NCI-H128 (cell line): ENCODE results near the gene NVL.
"Not testable (repeated sequence)": the region's sequence is repeated elsewhere in the genome, so short reads cannot be mapped to it uniquely, and the experiment has no call there.

ENCODE experiments used
- DNase-seq: peaks from one replicate; lab custom pipeline; 2025; ENCODE audit not compliant: unreplicated experiment; lab: John Stamatoyannopoulos, UW

Gene NVL

GRCh38 chr1:224329842-224330753 lies at the start of gene NVL:
Gene NVL (minus strand): TSS chr1:224330172. CDS start chr1:224330127, 45 bp downstream.
- peak; percentile 91 for DNase-seq

- no peak for DNase-seq
Measured at GRCh38 chr1:224378855-224379631, 49.1 kb upstream of the NVL start.

GRCh38 chr1:224377676-224378006 lies 47.7 kb upstream of the NVL start:
- no peak for DNase-seq

- no peak for DNase-seq
Measured at GRCh38 chr1:224375059-224375458, 45.1 kb upstream of the NVL start.

DNA sequence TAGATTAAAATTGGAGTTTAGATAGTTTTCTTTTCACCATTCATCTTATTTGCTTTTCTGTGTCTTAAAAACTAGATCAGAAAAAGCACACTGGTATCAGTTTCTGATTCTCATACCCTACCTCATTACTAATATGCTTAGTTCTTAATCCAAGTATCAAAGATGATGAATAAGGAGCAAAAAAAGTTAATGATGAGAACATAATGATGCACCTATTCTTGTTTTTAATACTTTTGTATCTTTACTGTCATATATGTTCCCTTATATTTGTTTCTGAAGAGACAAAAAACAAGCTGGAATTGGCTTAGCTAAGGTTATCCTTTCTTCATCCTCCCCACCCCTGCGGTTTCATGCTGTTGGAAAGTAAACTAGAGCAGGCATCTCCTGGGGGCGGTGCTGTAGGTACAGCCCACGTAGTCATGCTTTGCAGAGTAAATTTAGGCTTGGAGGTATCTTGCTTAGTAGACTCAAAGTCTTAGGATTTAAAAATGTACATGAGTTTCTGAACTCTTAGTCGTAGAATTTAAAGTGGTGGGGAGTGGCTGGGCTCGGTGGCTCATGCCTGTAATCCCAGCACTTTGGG lies 43.1 kb upstream of the NVL start:
- DNase-seq = no peak

- no peak for DNase-seq
Measured at GRCh38 chr1:224368409-224368808, 38.4 kb upstream of the NVL start.

DNA sequence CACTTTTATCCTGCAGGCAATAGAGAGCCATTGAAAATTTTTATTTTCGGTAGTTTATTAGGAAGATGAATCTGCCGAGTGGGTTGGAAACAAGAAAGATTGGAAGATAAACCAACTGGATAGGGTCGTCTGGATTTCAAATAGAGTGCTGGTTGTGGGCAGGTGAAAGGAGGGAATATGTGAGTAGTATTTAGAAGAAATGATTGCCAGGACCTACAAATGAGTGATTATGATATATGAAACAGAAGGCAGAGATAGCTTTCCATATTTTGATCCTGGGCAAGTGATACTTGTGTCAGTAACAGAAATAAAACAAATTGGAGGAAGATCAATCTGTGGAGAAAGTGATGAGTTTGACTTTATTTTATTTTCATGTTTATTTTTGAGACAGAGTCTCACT lies 29.2 kb upstream of the NVL start:
- DNase-seq = no peak

DNA sequence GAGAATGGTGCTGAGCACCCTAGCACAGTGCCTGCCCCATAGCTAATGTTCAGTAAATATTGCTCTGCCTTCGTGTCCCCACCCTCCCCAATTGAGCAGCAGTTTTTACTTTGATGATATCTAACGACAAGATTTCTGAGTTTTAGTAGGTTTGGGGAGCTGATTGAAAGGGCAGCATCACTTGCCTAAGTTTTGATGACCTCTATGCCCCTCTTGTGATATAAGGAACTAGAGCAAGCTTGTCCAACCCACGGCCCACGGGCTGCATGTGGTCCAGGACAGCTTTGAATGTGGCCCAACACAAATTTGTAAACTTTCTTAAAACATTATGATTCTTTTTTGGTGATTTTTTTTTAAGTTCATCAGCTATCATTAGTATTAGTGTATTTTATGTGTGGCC lies 28.3 kb upstream of the NVL start:
- DNase-seq = no peak

GRCh38 chr1:224357626-224358124 lies 27.7 kb upstream of the NVL start:
- DNase-seq = no peak

DNA sequence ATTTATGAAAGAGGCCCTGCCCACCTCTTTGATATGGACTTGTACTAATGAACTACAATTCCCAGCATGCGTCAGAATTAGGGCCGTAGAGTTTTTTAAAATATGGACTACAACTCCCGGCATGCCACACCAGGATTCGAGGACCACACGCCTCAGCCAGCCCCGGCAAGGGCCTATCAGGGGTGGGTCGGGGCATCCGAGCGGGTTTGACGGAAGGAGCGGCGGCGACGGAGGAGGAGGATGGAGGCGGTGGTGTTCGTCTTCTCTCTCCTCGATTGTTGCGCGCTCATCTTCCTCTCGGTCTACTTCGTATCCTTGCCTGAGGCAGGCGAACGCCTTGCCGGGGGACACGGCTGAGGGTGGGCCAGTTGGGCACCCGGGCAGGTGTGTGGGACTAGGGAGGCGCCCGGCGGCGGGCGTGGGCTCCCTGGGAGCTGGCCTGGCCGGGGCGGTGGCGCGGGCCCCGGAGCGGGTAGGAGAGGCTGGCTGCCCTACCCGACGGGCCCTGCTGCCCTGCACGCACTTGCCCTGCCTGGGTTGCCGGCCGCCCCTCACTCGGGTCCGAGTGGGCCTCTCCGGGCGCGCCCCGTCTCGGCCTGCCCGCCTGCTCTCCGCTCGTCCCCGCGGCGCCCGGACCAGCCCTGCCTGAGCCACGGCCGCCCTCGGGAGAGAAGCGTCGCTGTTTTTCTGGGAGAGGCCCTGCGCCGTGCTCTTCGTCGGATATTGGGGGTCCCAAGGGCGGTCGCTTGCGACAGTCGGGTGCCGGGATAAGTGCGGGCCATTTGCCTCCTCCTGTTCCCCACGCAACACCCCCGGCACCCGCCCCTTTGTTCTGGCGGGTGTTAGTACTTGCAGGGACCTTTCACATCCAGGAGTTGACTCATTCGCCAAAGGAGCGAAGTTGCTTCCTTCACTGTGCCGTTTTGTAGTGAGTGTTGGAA lies 27.0 kb upstream of the NVL start, which contains the start of gene CNIH4:
Gene CNIH4 (plus strand): TSS at position 195 of the 941 bp plus-strand sequence. CDS start 46 bp downstream, at position 241.
- peak; percentile 91 for DNase-seq

DNA sequence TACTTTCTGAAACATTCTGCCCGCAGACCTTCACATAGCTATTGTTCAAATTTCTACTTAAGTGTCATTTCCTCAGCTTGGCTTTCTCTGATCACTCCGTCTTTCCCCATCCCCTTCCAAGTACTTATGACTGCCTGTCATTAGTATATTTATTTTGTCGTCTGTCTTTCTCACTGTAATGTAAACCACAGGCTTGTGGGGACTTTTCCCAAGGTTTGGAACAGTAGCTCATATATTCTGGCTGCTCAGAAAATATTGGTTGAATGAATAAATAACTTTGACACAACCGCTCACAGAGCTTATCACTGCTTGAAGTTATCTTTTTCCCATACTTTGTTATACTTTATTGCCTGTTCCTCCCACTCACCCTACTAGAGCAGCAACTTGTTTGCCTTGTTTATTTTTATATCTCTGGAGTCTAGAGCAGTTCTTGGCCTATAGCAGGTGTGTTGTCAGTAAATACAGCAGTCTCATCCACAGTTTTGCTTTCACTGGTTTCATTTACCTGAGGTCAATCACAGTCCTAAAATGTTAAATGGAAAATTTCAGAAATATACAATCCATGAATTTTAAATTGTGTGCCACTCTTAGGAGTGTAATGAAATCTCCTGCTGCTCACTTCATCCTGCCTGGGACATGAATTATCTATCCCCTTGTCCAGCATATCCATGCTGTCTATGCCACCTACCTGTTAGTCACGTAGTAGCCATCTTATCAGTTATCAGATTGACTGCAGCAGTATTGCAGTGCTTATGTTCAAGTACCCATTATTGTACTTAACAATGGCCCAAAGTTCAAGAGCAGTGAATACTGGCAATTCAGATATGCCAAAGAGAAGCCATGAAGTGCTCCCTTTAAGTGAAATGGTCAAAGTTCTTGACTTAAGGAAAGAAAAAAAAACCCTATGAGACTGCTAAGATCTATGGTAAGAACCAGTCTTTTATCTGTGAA lies 24.3 kb upstream of the NVL start:
- DNase-seq = no peak

- DNase-seq = not testable (repeated sequence)
Measured at GRCh38 chr1:224352436-224353085, 22.6 kb upstream of the NVL start.

DNA sequence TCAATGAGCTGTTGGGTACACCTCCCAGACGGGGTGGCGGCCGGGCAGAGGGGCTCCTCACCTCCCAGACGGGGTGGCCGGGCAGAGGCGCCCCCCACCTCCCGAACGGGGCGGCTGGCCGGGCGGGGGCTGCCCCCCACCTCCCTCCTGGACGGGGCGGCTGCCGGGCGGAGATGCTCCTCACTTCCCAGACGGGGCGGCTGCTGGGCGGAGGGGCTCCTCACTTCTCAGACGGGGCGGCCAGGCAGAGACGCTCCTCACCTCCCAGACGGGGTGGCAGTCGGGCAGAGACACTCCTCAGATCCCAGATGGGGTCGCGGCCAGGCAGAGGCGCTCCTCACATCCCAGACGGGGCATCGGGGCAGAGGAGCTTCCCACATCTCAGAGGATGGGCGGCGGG lies 19.7 kb upstream of the NVL start:
- not testable (repeated sequence) for DNase-seq

DNA sequence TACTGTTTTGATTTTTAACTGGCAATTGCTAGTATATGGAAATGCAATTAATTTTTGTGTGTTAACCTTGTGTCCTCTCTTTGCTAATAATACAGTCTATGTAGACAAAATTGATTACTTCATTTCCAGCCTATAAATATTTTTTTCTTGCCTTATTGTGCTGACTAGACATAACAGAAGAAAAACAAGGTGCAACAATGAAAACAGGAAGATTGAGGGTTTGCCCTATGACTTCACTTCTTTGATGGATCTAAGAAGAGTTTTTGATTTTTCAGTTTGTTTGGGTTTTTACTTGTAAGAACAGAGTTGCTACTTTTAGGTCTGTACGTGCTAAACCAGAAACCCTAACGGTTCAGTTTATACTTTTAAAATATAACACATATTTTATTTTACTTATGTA lies 18.2 kb upstream of the NVL start:
- no peak for DNase-seq

GRCh38 chr1:224343679-224344078 lies 13.7 kb upstream of the NVL start:
- DNase-seq = no peak

- DNase-seq = not testable (repeated sequence)
Measured at GRCh38 chr1:224340453-224341384, 10.7 kb upstream of the NVL start.

DNA sequence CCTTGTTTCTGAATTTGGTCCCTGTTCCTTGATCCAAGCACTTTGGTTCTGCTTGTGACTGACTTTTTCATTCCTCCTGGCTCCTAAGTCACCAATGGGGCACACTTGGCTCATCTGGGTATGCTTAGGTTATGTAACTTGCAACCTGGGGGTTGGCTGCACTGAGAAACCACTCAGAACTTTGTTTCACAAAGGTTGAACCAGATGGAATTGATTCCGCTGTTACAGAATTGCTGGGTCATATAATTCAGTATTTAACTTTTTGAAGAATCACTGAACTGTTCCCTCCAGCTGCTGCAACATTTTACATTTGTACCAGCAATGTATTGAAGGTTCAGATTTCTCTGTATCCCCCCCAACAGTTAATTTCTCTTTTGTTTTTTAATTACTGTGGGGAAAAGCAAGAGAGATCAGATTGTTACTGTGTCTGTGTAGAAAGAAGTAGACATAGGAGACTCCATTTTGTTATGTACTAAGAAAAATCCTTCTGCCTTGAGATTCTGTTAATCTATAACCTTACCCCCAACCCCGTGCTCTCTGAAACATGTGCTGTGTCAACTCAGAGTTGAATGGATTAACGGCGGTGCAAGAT lies 9.6 kb upstream of the NVL start:
- no peak for DNase-seq
